ENCODE measurements around the gene SLC26A11. TPM values are rescaled to one million over a fixed set of nuclear protein-coding genes. Genes with fewer than 3 reads are reported as not detected.
A peak's percentile ranks its signal among the peaks of the same experiment; 100 is the strongest.
"Not testable (repeated sequence)": the region's sequence is repeated elsewhere in the genome, so short reads cannot be mapped to it uniquely, and the experiment has no call there.

The SLC26A11 gene
- total RNA-seq, 2 experiments from 2014 or later: 5.9 to 6.1 TPM

DNA sequence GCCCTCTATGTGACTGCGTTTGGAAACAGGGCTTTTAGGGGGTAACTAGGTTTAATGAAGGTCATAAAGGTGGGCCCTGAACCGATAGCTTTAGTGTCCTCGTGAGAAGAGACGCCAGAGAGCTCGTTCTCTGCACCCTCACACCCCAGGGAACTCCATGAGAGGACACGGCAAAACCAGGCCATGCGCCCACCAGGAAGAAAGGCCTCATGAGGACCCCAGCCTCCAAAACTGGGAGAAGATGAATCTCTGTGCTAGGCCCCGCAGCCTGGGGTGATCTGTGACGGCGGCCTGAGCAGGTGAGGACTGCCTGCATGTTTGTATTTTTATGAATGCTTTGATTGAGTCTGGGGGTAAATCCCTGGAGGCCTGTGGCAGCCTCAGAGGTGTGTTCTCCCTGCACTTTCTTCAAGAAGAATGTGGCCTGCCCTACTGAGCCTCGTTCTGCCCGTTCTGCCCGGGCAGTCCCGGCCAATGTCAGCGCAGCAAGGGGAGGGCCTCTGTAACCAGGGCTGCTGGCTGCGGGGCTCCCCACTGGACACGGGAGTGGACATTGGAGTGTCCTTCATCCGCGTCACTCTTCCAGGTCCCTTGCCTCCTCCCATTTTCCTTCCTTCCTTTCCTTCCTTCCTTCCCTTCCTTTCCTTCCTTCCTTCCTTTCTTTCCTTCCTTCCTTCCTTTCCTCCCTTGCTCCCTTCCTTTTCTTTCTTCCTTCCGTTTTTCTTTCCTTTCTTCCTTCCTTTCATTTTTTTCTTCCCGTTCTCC, 33.6 kb downstream of the SLC26A11 start:
- ChIA-PET POLR2A (no interaction called here), CTCF (interaction anchor here (1.5 to 3.5 kb wide), 5 partner anchors 22 to 152 kb away, joined by 3 to 11 read pairs (median 4); partner anchors contain the start of gene GAA)
- DNase-seq: no peak
- no peak overlapping the region for H3K4me3 Mint-ChIP-seq
- H3K9me3 Mint-ChIP-seq: no peaks in the 10 kb centered on the region
- no peaks in the 10 kb centered on the region for H3K36me3 Mint-ChIP-seq (ENCODE audit: low read depth)
- H3K4me1 Mint-ChIP-seq: peaks cover 64% of the 10 kb centered on the region
- H3K27ac Mint-ChIP-seq: peak overlapping the region; percentile 88
- H3K27me3 Mint-ChIP-seq: no peaks in the 10 kb centered on the region

- ChIA-PET CTCF (interaction anchor here (2.6 to 3.5 kb wide), 2 partner anchors 10 to 59 kb away, joined by 10 to 11 read pairs; no protein-coding TSS in a partner anchor), POLR2A (no interaction called here)
- no peaks in the 10 kb centered on the region for H3K9me3 Mint-ChIP-seq
These were observed 34.4 kb downstream of the SLC26A11 start for GRCh38 chr17:80254396-80255251.

DNA sequence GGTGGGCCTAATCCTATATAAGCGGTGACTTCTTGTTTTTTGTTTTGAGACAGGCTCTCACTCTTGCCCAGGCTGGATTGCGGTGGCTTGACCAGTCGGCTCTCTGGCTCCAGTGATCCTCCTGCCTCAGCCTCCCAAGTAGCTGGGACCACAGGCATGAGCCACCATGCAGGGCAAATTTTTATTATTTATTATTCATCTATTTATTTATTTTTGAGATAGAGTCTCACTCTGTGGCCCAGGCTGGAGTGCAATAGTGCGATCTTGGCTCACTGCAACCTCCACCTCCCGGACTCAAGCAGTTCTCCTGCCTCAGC, 35.8 kb downstream of the SLC26A11 start:
- Mint-ChIP-seq H3K4me3 (no peak overlapping the region), H3K27ac (no peak overlapping the region), H3K27me3 (no peaks in the 10 kb centered on the region), H3K9me3 (no peaks in the 10 kb centered on the region), H3K4me1 (peaks cover 76% of the 10 kb centered on the region), H3K36me3 (ENCODE audit: low read depth) (no peaks in the 10 kb centered on the region)
- ChIA-PET POLR2A (no interaction called here), CTCF (interaction anchor here (0.7 to 2.6 kb wide), 3 partner anchors 9 to 60 kb away, joined by 3 to 10 read pairs (median 3); no protein-coding TSS in a partner anchor)
- DNase-seq: no peak

More at GRCh38 chr17:80254396-80255251, 34.4 kb downstream of the SLC26A11 start:
- H3K4me3 Mint-ChIP-seq: peak overlapping the region; percentile 39
- peak; percentile 78 for DNase-seq
- H3K27ac Mint-ChIP-seq: peak overlapping the region; percentile 88
- no peaks in the 10 kb centered on the region for H3K36me3 Mint-ChIP-seq (ENCODE audit: low read depth)
- peaks cover 73% of the 10 kb centered on the region for H3K4me1 Mint-ChIP-seq
- H3K27me3 Mint-ChIP-seq: no peaks in the 10 kb centered on the region

DNA sequence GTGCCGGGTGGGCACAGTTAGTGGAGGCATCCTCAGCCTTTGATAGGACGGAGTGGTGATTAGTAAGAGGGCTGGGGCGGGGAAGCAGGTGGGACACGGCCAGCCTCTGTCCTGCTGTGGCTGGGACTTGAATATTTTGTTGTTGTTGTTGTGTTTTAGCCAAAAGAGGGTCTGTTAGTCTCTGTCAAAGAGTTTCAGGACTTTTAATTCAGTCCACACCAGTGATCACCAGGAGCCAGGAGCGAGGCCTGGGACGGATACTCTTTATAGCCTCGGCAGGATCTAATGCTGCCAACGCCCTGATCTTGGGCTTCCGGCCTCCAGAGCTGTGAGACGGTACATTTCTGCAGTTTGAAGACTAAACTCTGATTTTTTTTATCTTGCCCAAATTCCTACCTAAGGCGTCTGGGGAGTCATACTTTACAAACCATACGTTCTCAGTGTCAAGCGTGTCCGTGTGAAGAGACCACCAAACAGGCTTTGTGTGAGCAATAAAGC, 37.5 kb downstream of the SLC26A11 start:
- Mint-ChIP-seq H3K4me3 (no peak overlapping the region), H3K9me3 (no peaks in the 10 kb centered on the region), H3K27ac (peak overlapping the region; percentile 98), H3K27me3 (no peaks in the 10 kb centered on the region), H3K4me1 (peaks cover 82% of the 10 kb centered on the region), H3K36me3 (ENCODE audit: low read depth) (peaks cover 3% of the 10 kb centered on the region)
- CTCF ChIA-PET: no interaction called here
- no peak for DNase-seq
- POLR2A ChIA-PET: no interaction called here

DNA sequence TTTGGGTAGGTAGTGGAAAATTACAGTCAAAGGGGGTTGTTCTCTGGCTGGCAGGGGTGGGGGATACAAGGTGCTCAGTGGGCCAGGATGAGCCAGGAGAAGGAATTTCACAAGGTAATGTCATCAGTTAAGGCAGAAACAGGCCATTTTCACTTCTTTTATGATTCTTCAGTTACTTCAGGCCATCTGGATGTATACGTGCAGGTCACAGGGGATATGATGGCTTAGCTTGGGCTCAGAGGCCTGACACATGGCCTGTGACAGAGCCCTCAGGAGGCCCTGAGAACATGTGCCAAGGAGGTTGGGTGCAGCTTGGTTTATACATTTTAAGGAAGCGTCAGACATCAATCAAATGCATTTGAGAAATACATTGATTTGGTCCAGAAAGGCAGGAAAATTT, 38.1 kb downstream of the SLC26A11 start:
- peaks cover 79% of the 10 kb centered on the region for H3K4me1 Mint-ChIP-seq
- DNase-seq, CTCF ChIA-PET: not testable (repeated sequence)

DNA sequence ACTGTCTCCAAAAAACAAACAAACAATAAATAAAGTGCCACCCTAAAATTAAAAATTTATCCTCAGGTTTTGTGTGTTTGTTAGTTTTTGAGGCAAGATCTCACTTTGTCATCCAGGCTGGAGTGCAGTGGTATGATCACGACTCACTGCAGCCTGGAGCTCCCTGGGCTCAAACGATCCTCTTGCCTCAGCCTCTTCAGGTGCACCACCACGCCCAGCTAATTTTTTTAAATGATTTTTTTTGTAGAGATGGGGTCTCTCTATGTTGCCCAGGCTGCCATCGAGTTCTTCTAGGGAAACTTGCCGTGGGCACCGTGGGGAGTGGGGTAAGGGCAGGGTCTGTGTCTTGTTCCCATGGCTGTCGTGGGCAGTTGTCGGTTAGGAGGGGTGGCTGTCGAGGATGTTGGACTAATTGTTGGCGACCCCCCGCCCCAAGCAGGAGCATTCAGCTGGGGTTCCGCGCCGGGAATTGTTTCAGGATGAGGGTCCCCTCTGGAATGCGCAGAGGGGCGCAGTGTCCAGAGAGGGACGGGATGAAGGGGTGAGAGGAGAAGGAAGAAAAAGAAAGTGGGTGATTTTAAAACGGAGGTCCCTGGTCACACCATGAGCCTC, 39.3 kb downstream of the SLC26A11 start:
- Mint-ChIP-seq H3K27ac (peak overlapping the region; percentile 98), H3K36me3 (ENCODE audit: low read depth) (peaks cover 16% of the 10 kb centered on the region), H3K9me3 (no peaks in the 10 kb centered on the region), H3K27me3 (no peaks in the 10 kb centered on the region), H3K4me1 (peaks cover 72% of the 10 kb centered on the region), H3K4me3 (peak overlapping the region; percentile 91)
- POLR2A ChIA-PET: no interaction called here
- DNase-seq: no peak
- CTCF ChIA-PET: interaction anchor here (1.1 kb wide), 1 partner anchor 11 kb away, joined by 4 read pairs; no protein-coding TSS in a partner anchor

More for the DNA sequence above, 38.1 kb downstream of the SLC26A11 start:
- H3K36me3 Mint-ChIP-seq (ENCODE audit: low read depth); POLR2A ChIA-PET; H3K27me3 Mint-ChIP-seq; H3K9me3 Mint-ChIP-seq: not testable (repeated sequence)
- Mint-ChIP-seq H3K4me3 (peak overlapping the region; percentile 29), H3K27ac (peak overlapping the region; percentile 98)

GRCh38 chr17:80260069-80260535, 39.9 kb downstream of the SLC26A11 start:
- CTCF ChIA-PET: interaction anchor here (0.5 kb wide), 1 partner anchor 404 kb away, joined by 3 read pairs; no protein-coding TSS in a partner anchor
- peaks cover 22% of the 10 kb centered on the region for H3K36me3 Mint-ChIP-seq (ENCODE audit: low read depth)
- POLR2A ChIA-PET: interaction anchor here (1.3 kb wide), 1 partner anchor 115 kb away, joined by 3 read pairs; no protein-coding TSS in a partner anchor
- H3K9me3 Mint-ChIP-seq: no peaks in the 10 kb centered on the region
- peak overlapping the region; percentile 91 for H3K4me3 Mint-ChIP-seq
- H3K27me3 Mint-ChIP-seq: no peaks in the 10 kb centered on the region
- H3K27ac Mint-ChIP-seq: peak overlapping the region; percentile 98
- DNase-seq: peak; percentile 76
- peaks cover 70% of the 10 kb centered on the region for H3K4me1 Mint-ChIP-seq

GRCh38 chr17:80260791-80261158, 40.5 kb downstream of the SLC26A11 start, which contains the start of gene RNF213:
Gene RNF213 (plus strand): TSS chr17:80260852. CDS start chr17:80263682, 2,830 bp downstream.
- POLR2A ChIA-PET: interaction anchor here (1.3 kb wide), 1 partner anchor 115 kb away, joined by 3 read pairs; no protein-coding TSS in a partner anchor
- H3K4me3 Mint-ChIP-seq: peak within 1 kb of the TSS; percentile 94
- no peaks in the 10 kb centered on the region for H3K9me3 Mint-ChIP-seq
- H3K27ac Mint-ChIP-seq: peak within 1 kb of the TSS; percentile 98
- peaks cover 28% of the 10 kb centered on the region for H3K36me3 Mint-ChIP-seq (ENCODE audit: low read depth)
- DNase-seq: peak; percentile 65
- CTCF ChIA-PET: interaction anchor here (0.5 to 0.6 kb wide), 2 partner anchors 94 to 405 kb away, joined by 3 read pairs; no protein-coding TSS in a partner anchor
- peaks cover 70% of the 10 kb centered on the region for H3K4me1 Mint-ChIP-seq
- no peaks in the 10 kb centered on the region for H3K27me3 Mint-ChIP-seq

DNA sequence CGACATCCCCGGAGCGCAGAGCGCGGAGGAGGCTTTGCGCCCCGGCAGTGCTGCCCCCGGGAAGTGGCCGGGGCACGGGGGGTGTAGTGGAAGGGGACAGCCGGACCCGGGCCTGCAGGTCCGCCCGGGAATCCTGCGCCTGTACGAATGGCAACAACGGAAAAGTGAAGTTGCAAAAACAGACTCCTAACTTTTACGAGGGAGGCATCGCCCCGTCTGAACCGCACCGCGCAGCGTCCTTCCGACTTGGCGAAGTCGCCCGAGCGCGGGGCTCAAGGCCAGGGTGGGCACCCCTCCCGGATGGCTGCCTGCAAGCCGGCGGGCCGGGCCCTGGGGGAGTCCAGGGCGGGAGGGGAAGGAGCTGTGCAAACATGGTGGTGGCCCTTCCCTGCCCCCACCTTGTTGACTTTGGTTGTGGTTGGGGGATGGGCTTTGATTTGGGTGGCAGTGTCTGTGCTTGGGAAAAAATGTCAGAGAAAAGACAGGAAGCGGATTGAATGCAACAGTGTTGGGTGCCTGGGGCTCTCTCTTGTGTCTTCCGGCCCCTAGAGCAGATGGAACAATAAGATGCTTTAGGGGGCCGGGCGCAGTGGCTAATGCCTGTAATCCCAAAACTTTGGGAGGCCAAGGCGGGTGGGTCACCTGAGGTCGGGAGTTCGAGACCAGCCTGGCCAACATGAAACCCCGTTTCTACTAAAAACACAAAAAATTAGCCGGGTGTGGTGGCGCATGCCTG, 41.1 kb downstream of the SLC26A11 start:
- H3K9me3 Mint-ChIP-seq: no peaks in the 10 kb centered on the region
- peaks cover 32% of the 10 kb centered on the region for H3K36me3 Mint-ChIP-seq (ENCODE audit: low read depth)
- no peaks in the 10 kb centered on the region for H3K27me3 Mint-ChIP-seq
- CTCF ChIA-PET: interaction anchor here (0.6 kb wide), 1 partner anchor 95 kb away, joined by 3 read pairs; no protein-coding TSS in a partner anchor
- peak overlapping the region; percentile 97 for H3K27ac Mint-ChIP-seq
- H3K4me1 Mint-ChIP-seq: peaks cover 68% of the 10 kb centered on the region
- peak; percentile 85 for DNase-seq
- H3K4me3 Mint-ChIP-seq: peak overlapping the region; percentile 94
- POLR2A ChIA-PET: interaction anchor here (1.3 kb wide), 1 partner anchor 116 kb away, joined by 3 read pairs; no protein-coding TSS in a partner anchor

DNA sequence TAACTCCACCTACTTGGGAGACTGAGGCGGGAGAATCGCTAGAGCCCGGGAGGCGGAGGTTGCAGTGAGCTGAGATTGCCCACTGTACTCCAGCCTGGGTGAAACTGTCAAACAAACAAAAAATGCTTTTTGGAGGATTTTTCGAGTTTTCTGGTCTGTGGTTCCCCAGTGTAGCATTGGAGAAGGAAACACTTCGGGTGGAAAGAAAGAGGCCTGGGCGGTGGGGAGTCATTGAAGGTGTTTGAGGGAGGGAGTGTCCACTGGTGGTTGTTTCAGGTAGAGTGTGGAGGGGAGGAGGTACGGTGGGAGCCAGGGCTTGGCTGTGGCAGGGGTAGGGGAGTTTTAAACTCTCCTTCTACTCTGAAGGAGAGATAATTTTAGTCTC, 41.7 kb downstream of the SLC26A11 start:
- Mint-ChIP-seq H3K27me3 (no peaks in the 10 kb centered on the region), H3K36me3 (ENCODE audit: low read depth) (peaks cover 34% of the 10 kb centered on the region), H3K9me3 (no peaks in the 10 kb centered on the region), H3K27ac (peak overlapping the region; percentile 97), H3K4me3 (peak overlapping the region; percentile 94), H3K4me1 (peaks cover 63% of the 10 kb centered on the region)
- no peak for DNase-seq
- CTCF ChIA-PET: no interaction called here
- POLR2A ChIA-PET: interaction anchor here (0.6 kb wide), 1 partner anchor 23 kb away, joined by 6 read pairs; no protein-coding TSS in a partner anchor

- Mint-ChIP-seq H3K4me1 (peaks cover 63% of the 10 kb centered on the region), H3K27ac (peak overlapping the region; percentile 97), H3K4me3 (peak overlapping the region; percentile 94), H3K36me3 (ENCODE audit: low read depth) (peaks cover 37% of the 10 kb centered on the region), H3K27me3 (no peaks in the 10 kb centered on the region), H3K9me3 (no peaks in the 10 kb centered on the region)
- DNase-seq: no peak
- POLR2A ChIA-PET: interaction anchor here (0.6 kb wide), 1 partner anchor 23 kb away, joined by 6 read pairs; no protein-coding TSS in a partner anchor
- CTCF ChIA-PET: interaction anchor here (1.6 kb wide), 1 partner anchor 161 kb away, joined by 4 read pairs; the partner anchor contains the start of gene GAA
These were observed 42.1 kb downstream of the SLC26A11 start for GRCh38 chr17:80262291-80262690.

Data from activated CD4-positive, alpha-beta T cell treated with anti-CD3 and anti-CD28 coated beads, Interleukin-2, amount 10 ng/mL, durations not matched to agents 7 days and 5 days (primary cell).